BLaER1 treated with 17β-estradiol and CSF1 and Interleukin-3, amounts not matched to agents 10 nM and 100 nM (cell line): ENCODE results near the gene ASCL3.

Source experiments
- H3K27ac ChIP-seq, 11 experiments: shearing (Covaris generic); formaldehyde crosslinking; 2 replicates each; pipeline ENCODE4 v1.8.1; 2022
- H3K27me3 ChIP-seq, 11 experiments: shearing (Covaris generic); formaldehyde crosslinking; 2 replicates each; pipeline ENCODE4 v1.8.1; 2022
- H3K36me3 ChIP-seq, 11 experiments: shearing (Covaris generic); formaldehyde crosslinking; 2 replicates each; pipeline ENCODE4 v1.8.1; 2022
- H3K4me1 ChIP-seq, 10 experiments: shearing (Covaris generic); formaldehyde crosslinking; 2 replicates each; pipeline ENCODE4 v1.8.1; 2022
- H3K4me2 ChIP-seq, 11 experiments: shearing (Covaris generic); formaldehyde crosslinking; 2 replicates each; pipeline ENCODE4 v1.8.1; 2022
- H3K4me3 ChIP-seq, 10 experiments: shearing (Covaris generic); formaldehyde crosslinking; 2 replicates each; pipeline ENCODE4 v1.8.1; 2022
- H3K9ac ChIP-seq, 11 experiments: shearing (Covaris generic); formaldehyde crosslinking; 2 replicates each; pipeline ENCODE4 v1.8.1; 2022
- H3K9me3 ChIP-seq, 11 experiments: shearing (Covaris generic); formaldehyde crosslinking; replicated peaks in 1 of 11; 2 replicates each; pipeline ENCODE4 v1.8.1; 2022
- H4K20me1 ChIP-seq, 11 experiments: shearing (Covaris generic); formaldehyde crosslinking; 2 replicates each; pipeline ENCODE4 v1.8.1; 2022
- Cebpa-rat ChIP-seq, 11 experiments: shearing (Covaris generic); IDR thresholded peaks; 2 replicates each; pipeline ENCODE4 v1.8.1; 2022

The ASCL3 gene

DNA sequence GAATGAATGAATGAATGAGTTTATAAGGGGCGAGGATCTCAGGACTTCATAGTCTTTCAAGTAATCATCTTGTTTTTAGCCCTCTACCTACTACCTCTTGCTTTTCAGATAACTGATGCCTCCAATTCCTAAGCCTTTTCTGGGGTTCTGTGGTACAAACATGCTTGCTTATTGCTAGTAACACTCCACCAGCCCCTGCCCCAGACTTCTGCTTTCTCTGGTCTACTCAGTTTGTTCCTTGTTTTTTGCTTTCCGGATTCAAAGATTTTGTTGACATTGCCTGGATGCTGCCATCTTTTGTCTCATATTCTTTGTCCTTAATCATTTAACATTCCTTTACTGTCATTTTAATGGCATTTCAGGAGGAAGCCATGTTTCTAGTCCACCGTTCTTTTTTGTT, 30.3 kb upstream of the ASCL3 start:
- Histone ChIP-seq H4K20me1 (no peaks in the 10 kb centered on the region), H3K36me3 (no peaks in the 10 kb centered on the region), H3K9ac (no peak overlapping the region), H3K4me3 (no peak overlapping the region), H3K27ac (no peak overlapping the region), H3K4me1 (peaks cover 0 to 9% (median 0%) of the 10 kb centered on the region in 10 experiments; a peak in 2 of 20 replicates), H3K9me3 (peaks cover 0 to 5% (median 0%) of the 10 kb centered on the region in 11 experiments; a peak in 3 of 22 replicates), H3K27me3 (no peaks in the 10 kb centered on the region), H3K4me2 (peak overlapping the region in 1 of 11 experiments; percentile 26; a peak in 1 of 22 replicates)
- TF ChIP-seq Cebpa-rat (IDR thresholded peaks at IDR 0.05) = no peak

GRCh38 chr11:8971924-8972316, 29.1 kb upstream of the ASCL3 start:
- H3K27me3 ChIP-seq = no peaks in the 10 kb centered on the region
- TF ChIP-seq Cebpa-rat (IDR thresholded peaks at IDR 0.05) = no peak
- peaks cover 0 to 18% (median 5%) of the 10 kb centered on the region in 10 experiments; a peak in 8 of 20 replicates for H3K4me1 ChIP-seq
- H4K20me1 ChIP-seq = no peaks in the 10 kb centered on the region
- no peaks in the 10 kb centered on the region for H3K36me3 ChIP-seq
- H3K4me3 ChIP-seq = no peak overlapping the region
- H3K4me2 ChIP-seq = no peak overlapping the region
- peaks cover 0 to 4% (median 0%) of the 10 kb centered on the region in 11 experiments; a peak in 3 of 22 replicates for H3K9me3 ChIP-seq
- no peak overlapping the region for H3K27ac ChIP-seq
- H3K9ac ChIP-seq = no peak overlapping the region

DNA sequence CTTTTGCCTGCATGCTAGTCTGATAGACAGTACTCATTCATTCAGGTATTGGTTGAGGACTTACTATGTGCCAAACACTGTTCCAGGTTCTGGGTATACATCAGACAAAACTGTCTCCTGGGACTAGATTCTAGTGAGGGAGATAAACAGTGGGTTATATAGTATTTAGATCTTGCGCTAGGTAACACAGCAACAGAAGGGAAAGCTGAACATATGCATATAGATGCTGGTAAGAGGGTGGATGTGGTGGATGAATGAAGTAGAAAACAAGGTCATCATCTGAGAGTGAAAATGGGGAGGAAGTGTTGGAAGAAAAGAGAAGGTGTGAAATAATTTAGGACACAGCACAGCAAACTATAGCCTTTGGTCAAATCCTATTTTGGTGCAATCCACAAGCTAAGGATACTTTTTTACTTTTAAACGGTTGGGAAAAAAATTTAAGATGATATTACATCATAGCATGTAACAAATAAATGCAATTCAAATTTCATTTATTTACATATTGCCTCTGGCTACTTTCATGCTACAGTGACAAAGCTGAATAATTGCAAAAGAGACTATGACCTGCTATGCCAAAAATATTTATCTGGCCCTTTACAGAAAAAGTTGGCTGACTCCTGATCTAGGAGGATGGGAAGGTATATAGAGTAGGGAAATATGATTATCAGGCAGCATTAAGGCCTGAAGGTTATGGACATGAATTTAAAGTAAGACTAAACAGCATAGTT, 28.5 kb upstream of the ASCL3 start:
- H3K27ac ChIP-seq = no peak overlapping the region
- no peaks in the 10 kb centered on the region; a peak in 1 of 22 replicates for H3K9me3 ChIP-seq
- no peaks in the 10 kb centered on the region for H4K20me1 ChIP-seq
- H3K4me3 ChIP-seq = no peak overlapping the region
- H3K36me3 ChIP-seq = no peaks in the 10 kb centered on the region
- no peak overlapping the region for H3K4me2 ChIP-seq
- no peak for TF ChIP-seq Cebpa-rat (IDR thresholded peaks at IDR 0.05)
- H3K4me1 ChIP-seq = peaks cover 0 to 24% (median 5%) of the 10 kb centered on the region in 10 experiments; a peak in 8 of 20 replicates
- H3K27me3 ChIP-seq = no peaks in the 10 kb centered on the region
- H3K9ac ChIP-seq = no peak overlapping the region

- Histone ChIP-seq H3K4me3 (no peak overlapping the region), H3K9me3 (no peaks in the 10 kb centered on the region), H3K27me3 (no peaks in the 10 kb centered on the region), H3K4me1 (peaks cover 25 to 41% (median 32%) of the 10 kb centered on the region in 10 experiments), H3K9ac (no peak overlapping the region), H3K27ac (no peak overlapping the region), H3K4me2 (peak overlapping the region in 5 of 11 experiments; percentile 4 to 65 (median 17); a peak in 8 of 22 replicates), H4K20me1 (peaks cover 0 to 17% (median 8%) of the 10 kb centered on the region in 11 experiments; a peak in 5 of 22 replicates), H3K36me3 (no peaks in the 10 kb centered on the region)
- no peak for TF ChIP-seq Cebpa-rat (IDR thresholded peaks at IDR 0.05)
These were observed 24.4 kb upstream of the ASCL3 start for GRCh38 chr11:8967184-8967583.

DNA sequence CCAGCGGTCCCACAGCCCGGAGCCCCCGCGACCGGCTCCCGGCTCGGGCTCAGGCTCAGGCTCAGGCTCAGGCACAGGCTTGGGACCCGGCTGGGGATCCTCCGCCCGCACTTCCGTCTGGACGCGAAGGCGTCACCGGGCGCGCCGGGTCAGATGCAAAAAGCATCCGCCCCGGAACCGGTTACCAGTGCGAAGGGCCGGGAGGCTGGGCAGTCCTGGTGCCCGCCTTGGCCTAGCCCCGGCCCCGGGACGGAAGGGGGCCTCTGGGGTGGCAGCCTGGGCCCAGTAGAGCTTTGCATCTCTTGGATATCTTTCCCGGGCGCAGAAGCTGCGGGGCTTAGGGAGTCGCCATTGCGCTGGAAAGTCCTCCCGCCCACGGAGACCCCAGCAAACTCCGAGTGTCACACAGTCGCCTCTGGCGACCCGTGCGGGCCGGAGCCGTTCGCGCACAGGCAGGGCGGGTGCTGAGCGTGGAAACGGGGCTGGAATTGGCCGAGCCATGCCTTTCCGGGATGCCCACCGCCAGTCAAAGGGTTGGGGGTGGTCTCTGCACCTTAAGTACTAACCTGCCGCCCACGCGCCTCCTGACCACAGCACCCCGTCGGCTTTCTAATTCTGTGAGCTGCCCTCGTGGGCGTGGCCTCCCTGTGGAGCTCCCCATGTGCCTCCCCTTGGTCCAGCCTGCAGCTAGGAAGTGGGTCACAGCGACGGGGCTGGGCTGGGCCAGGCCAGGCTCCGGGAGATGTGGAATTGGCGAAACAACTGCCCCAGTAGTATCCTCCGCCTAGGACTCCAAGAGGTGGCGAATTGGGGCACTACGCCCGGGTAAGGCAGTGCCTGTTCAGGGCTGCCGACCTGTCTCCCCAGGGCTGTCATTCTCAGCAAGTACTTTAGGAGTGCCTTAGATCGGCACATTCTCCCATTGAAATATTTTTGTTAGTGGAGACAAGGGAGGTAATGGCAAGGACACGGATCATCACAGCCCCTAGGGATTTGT, 21.8 kb upstream of the ASCL3 start, which contains the start of gene TMEM9B:
Gene TMEM9B (minus strand): TSS at position 119 of the 997 bp plus-strand sequence. CDS start 129 bp downstream, outside the sequence.
- Histone ChIP-seq H3K9ac (peak within 1 kb of the TSS; percentile 82 to 95 (median 91)), H3K9me3 (no peaks in the 10 kb centered on the region), H3K4me1 (peaks cover 25 to 56% (median 32%) of the 10 kb centered on the region in 10 experiments), H3K27me3 (no peaks in the 10 kb centered on the region), H3K27ac (peak within 1 kb of the TSS; percentile 80 to 95 (median 90)), H4K20me1 (peaks cover 4 to 36% (median 20%) of the 10 kb centered on the region in 11 experiments; a peak in 15 of 22 replicates), H3K36me3 (0 out of 22 replicates have a peak, but pooled peaks cover 0 to 9% (median 0%) of the 10 kb centered on the region in 11 experiments), H3K4me2 (peak within 1 kb of the TSS; percentile 86 to 99 (median 97)), H3K4me3 (peak within 1 kb of the TSS; percentile 68 to 97 (median 86))
- TF ChIP-seq Cebpa-rat (IDR thresholded peaks at IDR 0.05) = no peak

GRCh38 chr11:8963569-8964323, 20.9 kb upstream of the ASCL3 start:
- Histone ChIP-seq H3K4me2 (peak overlapping the region; percentile 86 to 99 (median 97)), H3K27ac (peak overlapping the region; percentile 80 to 95 (median 90)), H3K27me3 (no peaks in the 10 kb centered on the region), H3K4me1 (peaks cover 25 to 63% (median 32%) of the 10 kb centered on the region in 10 experiments), H3K4me3 (peak overlapping the region; percentile 68 to 97 (median 86)), H4K20me1 (peaks cover 12 to 43% (median 27%) of the 10 kb centered on the region in 11 experiments; a peak in 16 of 22 replicates), H3K9me3 (no peaks in the 10 kb centered on the region), H3K9ac (peak overlapping the region; percentile 82 to 95 (median 91)), H3K36me3 (peaks cover 0 to 9% (median 0%) of the 10 kb centered on the region in 11 experiments; a peak in 1 of 22 replicates)
- no peak for TF ChIP-seq Cebpa-rat (IDR thresholded peaks at IDR 0.05)

DNA sequence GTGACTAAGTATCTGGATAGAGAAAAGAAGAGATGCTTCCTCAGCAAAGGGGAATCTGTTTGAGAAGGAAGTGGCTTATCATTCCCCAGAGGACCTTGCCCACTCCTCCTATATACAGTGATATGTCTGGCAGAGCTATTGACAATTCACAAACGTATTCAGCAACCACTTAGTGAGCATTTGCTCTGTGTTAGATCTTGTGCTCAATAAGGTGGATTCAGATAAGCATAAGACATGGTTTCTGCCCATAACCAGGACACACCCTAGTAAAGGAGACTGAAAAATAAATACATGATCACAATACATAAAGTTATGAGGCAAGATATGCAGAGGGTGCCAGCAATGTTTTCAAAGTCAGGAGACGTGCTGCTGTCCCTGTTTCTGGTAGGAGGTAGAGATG, 20.0 kb upstream of the ASCL3 start:
- Histone ChIP-seq H4K20me1 (peaks cover 13 to 48% (median 30%) of the 10 kb centered on the region in 11 experiments; a peak in 16 of 22 replicates), H3K36me3 (peaks cover 0 to 13% (median 0%) of the 10 kb centered on the region in 11 experiments; a peak in 1 of 22 replicates), H3K4me3 (peak overlapping the region; percentile 68 to 97 (median 86); a peak in 19 of 20 replicates), H3K27ac (peak overlapping the region in 5 of 11 experiments; percentile 10 to 92 (median 85); a peak in 3 of 22 replicates), H3K9me3 (no peaks in the 10 kb centered on the region), H3K4me2 (peak overlapping the region; percentile 86 to 99 (median 97)), H3K9ac (peak overlapping the region; percentile 0 to 95 (median 91); a peak in 20 of 22 replicates), H3K27me3 (no peaks in the 10 kb centered on the region), H3K4me1 (peaks cover 25 to 63% (median 32%) of the 10 kb centered on the region in 10 experiments)
- no peak for TF ChIP-seq Cebpa-rat (IDR thresholded peaks at IDR 0.05)

DNA sequence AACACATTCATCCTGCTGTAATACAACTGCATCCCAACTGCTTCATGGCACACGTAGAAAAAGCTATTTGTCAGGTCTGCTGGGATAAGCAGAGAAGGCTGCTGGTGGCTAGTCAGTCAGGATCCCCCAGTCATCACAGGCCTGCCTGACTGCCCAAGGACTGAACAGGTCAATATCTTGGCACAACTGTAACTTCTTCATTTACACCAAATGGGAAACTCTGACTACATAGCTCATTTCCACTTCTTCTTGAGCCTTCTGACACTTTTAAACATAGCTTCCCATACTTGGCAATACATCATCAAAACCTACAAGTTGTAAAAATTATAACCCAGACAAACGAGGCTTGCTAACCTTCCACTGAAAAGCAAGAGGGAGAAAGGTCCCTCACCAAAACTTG, 18.6 kb upstream of the ASCL3 start:
- H3K9me3 ChIP-seq = no peaks in the 10 kb centered on the region
- peaks cover 25 to 50% (median 27%) of the 10 kb centered on the region in 10 experiments for H3K4me1 ChIP-seq
- peaks cover 13 to 57% (median 38%) of the 10 kb centered on the region in 11 experiments; a peak in 16 of 22 replicates for H4K20me1 ChIP-seq
- peak overlapping the region in 3 of 11 experiments; percentile 7 to 47 (median 22); a peak in 2 of 22 replicates for H3K9ac ChIP-seq
- peak overlapping the region in 2 of 11 experiments; percentile 27 to 97; a peak in 3 of 22 replicates for H3K4me2 ChIP-seq
- peaks cover 0 to 27% (median 6%) of the 10 kb centered on the region in 11 experiments; a peak in 10 of 22 replicates for H3K36me3 ChIP-seq
- H3K27ac ChIP-seq = no peak overlapping the region
- H3K4me3 ChIP-seq = no peak overlapping the region
- TF ChIP-seq Cebpa-rat (IDR thresholded peaks at IDR 0.05) = no peak
- H3K27me3 ChIP-seq = no peaks in the 10 kb centered on the region
